BLaER1 treated with 17β-estradiol and CSF1 and Interleukin-3, amounts not matched to agents 10 nM and 100 nM (cell line): Measurements from ENCODE around the gene PPP4R3B.
"Not testable (repeated sequence)": the region's sequence is repeated elsewhere in the genome, so short reads cannot be mapped to it uniquely, and the experiment has no call there.

Experiments
- H3K27ac ChIP-seq, 11 experiments: shearing (Covaris generic); formaldehyde crosslinking; 2 replicates each; pipeline ENCODE4 v1.8.1; 2022
- H3K27me3 ChIP-seq, 11 experiments: shearing (Covaris generic); formaldehyde crosslinking; 2 replicates each; pipeline ENCODE4 v1.8.1; 2022
- H3K36me3 ChIP-seq, 11 experiments: shearing (Covaris generic); formaldehyde crosslinking; 2 replicates each; pipeline ENCODE4 v1.8.1; 2022
- H3K4me1 ChIP-seq, 10 experiments: shearing (Covaris generic); formaldehyde crosslinking; 2 replicates each; pipeline ENCODE4 v1.8.1; 2022
- H3K4me2 ChIP-seq, 11 experiments: shearing (Covaris generic); formaldehyde crosslinking; 2 replicates each; pipeline ENCODE4 v1.8.1; 2022
- H3K4me3 ChIP-seq, 10 experiments: shearing (Covaris generic); formaldehyde crosslinking; 2 replicates each; pipeline ENCODE4 v1.8.1; 2022
- H3K9ac ChIP-seq, 11 experiments: shearing (Covaris generic); formaldehyde crosslinking; 2 replicates each; pipeline ENCODE4 v1.8.1; 2022
- H3K9me3 ChIP-seq, 11 experiments: shearing (Covaris generic); formaldehyde crosslinking; replicated peaks in 1 of 11; 2 replicates each; pipeline ENCODE4 v1.8.1; 2022
- H4K20me1 ChIP-seq, 11 experiments: shearing (Covaris generic); formaldehyde crosslinking; 2 replicates each; pipeline ENCODE4 v1.8.1; 2022
- Cebpa-rat ChIP-seq, 11 experiments: shearing (Covaris generic); IDR thresholded peaks; 2 replicates each; pipeline ENCODE4 v1.8.1; 2022

PPP4R3B gene

GRCh38 chr2:55550368-55551102, 66.9 kb downstream of the PPP4R3B start:
- no peak overlapping the region for H3K4me2 ChIP-seq
- H3K36me3 ChIP-seq: peaks cover 70 to 99% (median 89%) of the 10 kb centered on the region in 11 experiments
- no peak overlapping the region for H3K27ac ChIP-seq
- no peak overlapping the region for H3K4me3 ChIP-seq
- no peak overlapping the region for H3K9ac ChIP-seq
- H4K20me1 ChIP-seq: peaks cover 0 to 32% (median 16%) of the 10 kb centered on the region in 11 experiments; a peak in 12 of 22 replicates
- H3K4me1 ChIP-seq: peaks cover 0 to 3% (median 0%) of the 10 kb centered on the region in 10 experiments; a peak in 2 of 20 replicates
- TF ChIP-seq Cebpa-rat (IDR thresholded peaks at IDR 0.05): no peak
- no peaks in the 10 kb centered on the region for H3K27me3 ChIP-seq
- H3K9me3 ChIP-seq: no peaks in the 10 kb centered on the region

- not testable (repeated sequence) for H3K9ac ChIP-seq, H3K9me3 ChIP-seq, H3K27ac ChIP-seq, H3K4me2 ChIP-seq, H3K27me3 ChIP-seq, H3K4me3 ChIP-seq
- H3K36me3 ChIP-seq: peaks cover 66 to 99% (median 88%) of the 10 kb centered on the region in 11 experiments
- H4K20me1 ChIP-seq: peaks cover 0 to 23% (median 11%) of the 10 kb centered on the region in 11 experiments; a peak in 11 of 22 replicates
- H3K4me1 ChIP-seq: peaks cover 0 to 21% (median 0%) of the 10 kb centered on the region in 10 experiments; a peak in 6 of 20 replicates
Observed at GRCh38 chr2:55547679-55548078, 69.7 kb downstream of the PPP4R3B start.

DNA sequence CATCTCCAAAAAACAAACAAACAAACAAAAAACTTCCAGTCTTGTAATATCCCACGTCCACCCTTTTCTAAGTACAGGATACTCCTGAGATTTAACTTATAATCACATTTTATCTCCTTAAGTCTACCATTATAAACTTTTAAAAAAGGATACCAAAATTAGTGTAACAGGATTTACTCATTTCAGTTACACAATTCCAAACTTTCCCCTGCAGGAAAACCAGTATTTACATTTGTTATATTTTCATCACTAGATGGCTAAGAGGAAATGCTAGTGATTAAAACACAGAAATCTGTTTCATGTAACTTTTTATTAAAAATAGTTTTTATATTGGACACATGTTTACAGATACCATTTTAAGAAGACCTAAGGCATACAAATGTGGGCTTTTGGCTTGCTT, 70.4 kb downstream of the PPP4R3B start:
- Histone ChIP-seq H3K9ac (no peak overlapping the region), H3K27me3 (no peaks in the 10 kb centered on the region), H4K20me1 (peaks cover 0 to 17% (median 7%) of the 10 kb centered on the region in 11 experiments; a peak in 9 of 22 replicates), H3K4me2 (no peak overlapping the region), H3K4me1 (peaks cover 0 to 21% (median 0%) of the 10 kb centered on the region in 10 experiments; a peak in 6 of 20 replicates), H3K4me3 (no peak overlapping the region), H3K36me3 (peaks cover 65 to 98% (median 89%) of the 10 kb centered on the region in 11 experiments), H3K27ac (no peak overlapping the region), H3K9me3 (no peaks in the 10 kb centered on the region)
- TF ChIP-seq Cebpa-rat (IDR thresholded peaks at IDR 0.05): no peak

DNA sequence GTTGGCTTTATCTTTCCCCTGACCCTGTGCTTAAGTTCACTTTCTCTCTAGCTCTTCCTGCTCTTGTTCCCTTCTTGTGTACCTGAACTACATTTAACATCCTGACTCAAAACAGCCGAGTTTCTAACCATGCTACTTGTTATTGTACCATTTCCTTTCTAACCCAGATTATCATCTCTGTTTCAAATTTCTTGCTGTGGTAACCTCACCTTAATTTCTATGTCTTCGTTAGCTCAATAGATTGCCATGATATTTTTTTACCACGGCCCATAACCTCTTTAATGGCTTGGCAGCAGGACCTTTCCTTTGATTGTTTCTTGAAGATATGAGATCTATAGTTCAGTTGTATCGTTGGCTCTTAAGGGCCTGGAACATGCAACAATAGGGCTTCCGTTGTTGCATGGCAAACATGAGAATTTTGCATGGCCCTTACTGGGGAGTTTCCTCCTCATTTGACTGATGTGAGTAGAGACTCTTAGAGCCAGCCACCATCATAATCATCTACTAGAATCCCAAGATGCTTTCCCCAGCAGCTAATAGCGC, 86.8 kb downstream of the PPP4R3B start:
- TF ChIP-seq Cebpa-rat (IDR thresholded peaks at IDR 0.05): no peak

DNA sequence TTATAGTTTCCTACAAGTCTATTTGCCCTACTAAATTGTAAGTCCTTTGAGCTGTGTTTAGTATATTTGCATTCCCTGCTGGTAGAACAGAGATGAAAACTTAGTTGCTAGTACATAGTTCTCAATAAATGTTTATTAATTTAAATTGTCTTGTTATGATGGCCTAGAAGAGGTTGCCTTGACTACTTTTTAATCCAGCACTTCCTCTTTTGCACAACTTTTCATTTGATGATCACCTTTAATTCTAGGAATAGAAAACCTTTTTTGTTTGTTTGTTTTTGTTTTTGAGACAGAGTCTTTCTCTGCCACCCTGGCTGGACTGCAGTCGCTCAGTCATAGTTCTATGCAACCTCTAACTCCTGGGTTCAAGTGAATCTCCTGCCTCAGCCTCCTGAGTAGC, 91.2 kb downstream of the PPP4R3B start:
- Histone ChIP-seq H3K4me2 (no peak overlapping the region), H3K27me3 (no peaks in the 10 kb centered on the region), H3K4me1 (peaks cover 0 to under 1% (median 0%) of the 10 kb centered on the region in 10 experiments; a peak in 3 of 20 replicates), H3K27ac (no peak overlapping the region), H4K20me1 (no peaks in the 10 kb centered on the region), H3K36me3 (peaks cover 60 to 78% (median 68%) of the 10 kb centered on the region in 11 experiments), H3K9me3 (no peaks in the 10 kb centered on the region), H3K4me3 (no peak overlapping the region), H3K9ac (no peak overlapping the region)
- TF ChIP-seq Cebpa-rat (IDR thresholded peaks at IDR 0.05): no peak

More for the DNA sequence above, 86.8 kb downstream of the PPP4R3B start:
- H3K4me1 ChIP-seq: no peaks in the 10 kb centered on the region
- H3K9ac ChIP-seq: no peak overlapping the region
- H4K20me1 ChIP-seq: no peaks in the 10 kb centered on the region
- H3K9me3 ChIP-seq: no peaks in the 10 kb centered on the region
- no peak overlapping the region for H3K4me3 ChIP-seq
- peaks cover 52 to 82% (median 69%) of the 10 kb centered on the region in 11 experiments for H3K36me3 ChIP-seq
- no peak overlapping the region for H3K27ac ChIP-seq
- H3K27me3 ChIP-seq: no peaks in the 10 kb centered on the region
- no peak overlapping the region for H3K4me2 ChIP-seq

- Histone ChIP-seq H3K4me3 (no peak overlapping the region), H3K27me3 (no peaks in the 10 kb centered on the region), H3K4me1 (peaks cover 7 to 12% (median 10%) of the 10 kb centered on the region in 10 experiments; a peak in 17 of 20 replicates), H3K9me3 (no peaks in the 10 kb centered on the region), H3K27ac (no peak overlapping the region), H3K4me2 (no peak overlapping the region), H4K20me1 (no peaks in the 10 kb centered on the region), H3K9ac (no peak overlapping the region), H3K36me3 (peaks cover 48 to 71% (median 58%) of the 10 kb centered on the region in 11 experiments)
- no peak for TF ChIP-seq Cebpa-rat (IDR thresholded peaks at IDR 0.05)
Observed at GRCh38 chr2:55524884-55525437, 92.5 kb downstream of the PPP4R3B start.

- no peak for TF ChIP-seq Cebpa-rat (IDR thresholded peaks at IDR 0.05)
- peaks cover 12 to 21% (median 16%) of the 10 kb centered on the region in 10 experiments; a peak in 18 of 20 replicates for H3K4me1 ChIP-seq
- H3K27ac ChIP-seq: peak overlapping the region; percentile 13 to 78 (median 56); a peak in 18 of 22 replicates
- peak overlapping the region; percentile 65 to 86 (median 78) for H3K9ac ChIP-seq
- H3K36me3 ChIP-seq: peaks cover 12 to 27% (median 17%) of the 10 kb centered on the region in 11 experiments
- H3K4me3 ChIP-seq: peak overlapping the region; percentile 69 to 88 (median 82)
- H3K27me3 ChIP-seq: no peaks in the 10 kb centered on the region
- H4K20me1 ChIP-seq: no peaks in the 10 kb centered on the region
- no peaks in the 10 kb centered on the region for H3K9me3 ChIP-seq
- peak overlapping the region; percentile 88 to 98 (median 92) for H3K4me2 ChIP-seq
Observed at GRCh38 chr2:55519938-55520885, 97.2 kb downstream of the PPP4R3B start.

GRCh38 chr2:55518841-55519165, 98.6 kb downstream of the PPP4R3B start:
- Histone ChIP-seq H3K27me3 (no peaks in the 10 kb centered on the region), H3K9me3 (no peaks in the 10 kb centered on the region), H3K9ac (peak overlapping the region; percentile 65 to 86 (median 77)), H3K4me1 (peaks cover 12 to 21% (median 16%) of the 10 kb centered on the region in 10 experiments; a peak in 18 of 20 replicates), H3K4me2 (peak overlapping the region; percentile 78 to 98 (median 93)), H3K36me3 (peaks cover 0 to 14% (median 2%) of the 10 kb centered on the region in 11 experiments; a peak in 8 of 22 replicates), H3K4me3 (peak overlapping the region; percentile 69 to 88 (median 82)), H3K27ac (peak overlapping the region; percentile 34 to 78 (median 69); a peak in 20 of 22 replicates), H4K20me1 (no peaks in the 10 kb centered on the region)
- TF ChIP-seq Cebpa-rat (IDR thresholded peaks at IDR 0.05): no peak
